Subcutaneous abdominal adipose tissue (tissue), 5 donors: ENCODE data around the gene TSTD2.
"Not testable (repeated sequence)": the region's sequence is repeated elsewhere in the genome, so short reads cannot be mapped to it uniquely, and the experiment has no call there.

Experiments used
- H3K27ac ChIP-seq: one replicate; pipeline ENCODE4 v1.7.0; 2013; ENCODE audit warnings: low read depth, mild to moderate bottlenecking, inconsistent platforms, low read length, moderate library complexity
- H3K27me3 ChIP-seq, 5 donors: one replicate each; pipeline ENCODE4 v1.7.0; 2013; ENCODE audit warnings: low read length in 5 of 5, inconsistent platforms in 1 of 5; ENCODE audit not compliant: control insufficient read depth in 5 of 5, insufficient read depth in 4 of 5
- H3K36me3 ChIP-seq, 5 donors: one replicate each; pipeline ENCODE4 v1.7.0; 2013; ENCODE audit warnings: low read length in 5 of 5; ENCODE audit not compliant: control insufficient read depth in 5 of 5, insufficient read depth in 5 of 5
- H3K4me1 ChIP-seq, 5 donors: one replicate each; pipeline ENCODE4 v1.7.0; 2013; ENCODE audit warnings: low read length in 5 of 5, mild to moderate bottlenecking in 3 of 5, moderate library complexity in 1 of 5; ENCODE audit not compliant: control insufficient read depth in 5 of 5, insufficient read depth in 5 of 5
- H3K4me3 ChIP-seq, 5 donors: one replicate each; pipeline ENCODE4 v1.7.0; 2013; ENCODE audit warnings: low read length in 5 of 5, low read depth in 1 of 5
- H3K9ac ChIP-seq, 5 donors: one replicate each; pipeline ENCODE4 v1.7.0; 2013; ENCODE audit warnings: low read length in 5 of 5, mild to moderate bottlenecking in 4 of 5, moderate library complexity in 3 of 5
- H3K9me3 ChIP-seq, 5 donors: one replicate each; pipeline ENCODE4 v1.7.0; 2013; ENCODE audit warnings: low read length in 5 of 5; ENCODE audit not compliant: control insufficient read depth in 5 of 5
- donor health status: healthy.
- donor health status: healthy.
- donor health status: healthy.
- donor health status: healthy.
- donor health status: healthy.

TSTD2 gene

DNA sequence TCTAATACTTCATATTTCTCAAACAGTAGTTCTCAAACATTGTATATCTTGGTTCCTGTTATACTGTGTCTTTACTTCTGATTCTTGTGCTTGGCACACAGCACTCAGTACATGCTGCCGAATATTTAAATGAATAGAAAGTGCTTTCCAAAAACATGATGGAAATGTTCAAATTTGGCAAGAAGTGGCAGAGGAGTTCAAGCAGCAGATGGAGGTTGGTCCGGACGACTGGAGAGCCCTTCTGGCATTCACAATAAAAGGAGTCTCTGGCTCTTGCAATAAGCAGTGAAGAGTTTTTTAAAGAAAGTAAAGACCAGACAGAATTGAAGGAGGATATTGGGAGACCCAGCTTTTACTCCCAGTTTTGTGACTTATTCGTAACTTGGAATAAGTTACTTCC is 36.3 kb downstream of the TSTD2 start:
- Histone ChIP-seq H3K4me1 (peaks cover 8 to 41% (median 25%) of the 10 kb centered on the region in 5 donors), H3K27ac (no peak overlapping the region), H3K27me3 (no peaks in the 10 kb centered on the region), H3K9ac (no peak overlapping the region), H3K36me3 (peaks cover 5 to 24% (median 19%) of the 10 kb centered on the region in 5 donors), H3K9me3 (no peaks in the 10 kb centered on the region), H3K4me3 (no peak overlapping the region)

DNA sequence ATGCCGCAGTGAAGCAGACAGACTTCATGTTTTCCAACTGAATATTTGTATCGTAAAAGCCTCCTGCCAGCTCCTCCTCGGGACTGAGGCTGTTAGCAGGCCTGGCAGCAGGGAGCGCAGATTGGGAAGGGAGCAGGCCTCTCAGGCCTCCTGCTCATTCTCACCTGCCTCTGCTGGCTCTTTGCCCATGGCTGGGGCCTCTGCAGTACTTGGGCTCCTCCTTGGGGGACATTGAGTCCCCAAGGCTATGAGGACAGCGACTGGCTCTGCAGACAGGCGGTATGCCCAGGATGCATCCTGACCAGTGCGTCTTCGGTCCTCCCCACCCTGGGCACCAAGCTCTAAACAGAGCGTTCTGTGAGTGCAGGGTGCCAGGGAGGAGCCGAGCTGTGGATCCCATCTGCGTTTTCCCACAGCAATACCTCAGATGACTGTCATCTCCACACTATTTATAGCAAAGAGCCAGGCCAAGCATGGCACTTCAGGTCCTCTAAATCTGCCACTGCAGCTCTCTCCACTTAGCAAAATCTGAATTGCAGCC is 38.7 kb downstream of the TSTD2 start:
- Histone ChIP-seq H3K9ac (no peak overlapping the region), H3K36me3 (peaks cover 0 to 5% (median 3%) of the 10 kb centered on the region in 5 donors), H3K4me1 (peaks cover 5 to 23% (median 12%) of the 10 kb centered on the region in 5 donors), H3K27ac (no peak overlapping the region), H3K27me3 (no peaks in the 10 kb centered on the region), H3K4me3 (no peak overlapping the region), H3K9me3 (no peaks in the 10 kb centered on the region)

- Histone ChIP-seq H3K27ac (no peak overlapping the region), H3K36me3 (peaks cover 0 to 5% (median 0%) of the 10 kb centered on the region in 5 donors), H3K9ac (no peak overlapping the region), H3K9me3 (no peaks in the 10 kb centered on the region), H3K4me1 (peaks cover 5 to 22% (median 12%) of the 10 kb centered on the region in 5 donors), H3K27me3 (no peaks in the 10 kb centered on the region), H3K4me3 (no peak overlapping the region)
Observed at GRCh38 chr9:97593960-97594359, 39.2 kb downstream of the TSTD2 start.

- Histone ChIP-seq H3K27me3 (no peaks in the 10 kb centered on the region), H3K4me3 (no peak overlapping the region), H3K9me3 (no peaks in the 10 kb centered on the region), H3K27ac (no peak overlapping the region), H3K4me1 (peaks cover 0 to 6% (median 0%) of the 10 kb centered on the region in 5 donors), H3K36me3 (peaks cover 0 to 5% (median 0%) of the 10 kb centered on the region in 5 donors), H3K9ac (no peak overlapping the region)
Observed at GRCh38 chr9:97592126-97592525, 41.0 kb downstream of the TSTD2 start.

DNA sequence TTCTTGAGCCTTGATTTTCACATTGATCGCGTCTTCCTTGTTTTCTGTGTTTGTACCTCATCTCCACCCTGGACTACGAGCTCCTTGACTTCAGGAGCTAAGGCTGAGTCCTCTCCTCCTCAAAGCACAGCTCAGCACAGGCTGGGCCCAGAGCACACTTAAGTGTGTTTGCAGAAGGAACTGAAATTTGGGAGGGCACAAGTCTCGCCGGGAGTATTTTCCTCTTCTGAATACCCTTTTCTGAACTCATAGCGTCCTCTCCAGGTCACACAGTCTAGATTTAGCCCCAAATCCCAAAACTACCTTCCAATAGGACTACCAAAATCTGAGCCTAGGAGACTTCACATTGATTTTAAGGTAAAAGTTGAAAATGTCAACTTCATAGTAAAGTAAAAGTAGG is 41.6 kb downstream of the TSTD2 start:
- no peaks in the 10 kb centered on the region for H3K27me3 ChIP-seq
- H3K9me3 ChIP-seq, result no peaks in the 10 kb centered on the region
- H3K27ac ChIP-seq, result no peak overlapping the region
- peaks cover 0 to 5% (median 0%) of the 10 kb centered on the region in 5 donors for H3K36me3 ChIP-seq
- no peak overlapping the region for H3K9ac ChIP-seq
- no peaks in the 10 kb centered on the region for H3K4me1 ChIP-seq
- no peak overlapping the region for H3K4me3 ChIP-seq

DNA sequence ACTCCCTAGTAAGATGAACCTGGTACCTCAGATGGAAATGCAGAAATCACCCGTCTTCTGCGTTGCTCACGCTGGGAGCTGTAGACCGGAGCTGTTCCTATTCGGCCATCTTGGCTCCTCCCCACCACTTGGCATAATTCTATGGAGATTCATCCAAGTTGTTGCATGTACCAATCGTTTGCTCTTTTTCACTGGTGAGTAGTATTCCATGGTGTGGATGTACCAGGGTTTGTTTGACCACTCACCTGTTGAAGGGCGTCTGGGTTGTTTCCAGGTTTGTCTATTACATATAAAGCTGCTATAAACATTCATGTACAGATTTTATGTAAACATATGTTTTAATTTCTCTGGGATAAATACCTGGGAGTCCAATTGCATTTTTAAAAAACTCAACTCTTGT is 46.3 kb downstream of the TSTD2 start:
- H3K27me3 ChIP-seq, H3K27ac ChIP-seq, H3K9me3 ChIP-seq, H3K4me1 ChIP-seq, H3K4me3 ChIP-seq, H3K36me3 ChIP-seq, H3K9ac ChIP-seq: not testable (repeated sequence)

DNA sequence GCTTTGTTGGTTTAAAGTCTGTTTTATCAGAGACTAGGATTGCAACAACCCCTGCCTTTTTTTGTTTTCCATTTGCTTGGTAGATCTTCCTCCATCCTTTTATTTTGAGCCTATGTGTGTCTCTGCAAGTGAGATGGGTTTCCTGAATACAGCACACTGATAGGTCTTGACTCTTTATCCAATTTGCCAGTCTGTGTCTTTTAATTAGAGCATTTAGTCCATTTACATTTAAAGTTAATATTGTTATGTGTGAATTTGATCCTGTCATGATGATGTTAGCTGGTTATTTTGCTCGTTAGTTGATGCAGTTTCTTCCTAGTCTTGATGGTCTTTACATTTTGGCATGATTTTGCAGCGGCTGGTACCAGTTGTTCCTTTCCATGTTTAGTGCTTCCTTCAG is 48.4 kb downstream of the TSTD2 start:
- not testable (repeated sequence) for H3K27me3 ChIP-seq, H3K9ac ChIP-seq, H3K27ac ChIP-seq, H3K4me3 ChIP-seq, H3K4me1 ChIP-seq, H3K36me3 ChIP-seq, H3K9me3 ChIP-seq

DNA sequence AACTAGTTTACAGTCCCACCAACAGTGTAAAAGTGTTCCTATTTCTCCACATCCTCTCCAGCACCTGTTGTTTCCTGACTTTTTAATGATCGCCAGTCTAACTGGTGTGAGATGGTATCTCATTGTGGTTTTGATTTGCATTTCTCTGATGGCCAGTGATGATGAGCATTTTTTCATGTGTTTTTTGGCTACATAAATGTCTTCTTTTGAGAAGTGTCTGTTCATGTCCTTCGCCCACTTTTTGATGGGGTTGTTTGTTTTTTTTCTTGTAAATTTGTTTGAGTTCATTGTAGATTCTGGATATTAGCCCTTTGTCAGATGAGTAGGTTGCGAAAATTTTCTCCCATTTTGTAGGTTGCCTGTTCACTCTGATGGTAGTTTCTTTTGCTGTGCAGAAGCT is 51.6 kb downstream of the TSTD2 start:
- H3K4me3 ChIP-seq, H3K36me3 ChIP-seq, H3K9me3 ChIP-seq, H3K9ac ChIP-seq, H3K27me3 ChIP-seq, H3K27ac ChIP-seq: not testable (repeated sequence)
- H3K4me1 ChIP-seq, result peaks cover 3 to 27% (median 23%) of the 10 kb centered on the region in 5 donors

GRCh38 chr9:97579914-97580313 is 53.3 kb downstream of the TSTD2 start:
- peaks cover 3 to 27% (median 23%) of the 10 kb centered on the region in 5 donors for H3K4me1 ChIP-seq

DNA sequence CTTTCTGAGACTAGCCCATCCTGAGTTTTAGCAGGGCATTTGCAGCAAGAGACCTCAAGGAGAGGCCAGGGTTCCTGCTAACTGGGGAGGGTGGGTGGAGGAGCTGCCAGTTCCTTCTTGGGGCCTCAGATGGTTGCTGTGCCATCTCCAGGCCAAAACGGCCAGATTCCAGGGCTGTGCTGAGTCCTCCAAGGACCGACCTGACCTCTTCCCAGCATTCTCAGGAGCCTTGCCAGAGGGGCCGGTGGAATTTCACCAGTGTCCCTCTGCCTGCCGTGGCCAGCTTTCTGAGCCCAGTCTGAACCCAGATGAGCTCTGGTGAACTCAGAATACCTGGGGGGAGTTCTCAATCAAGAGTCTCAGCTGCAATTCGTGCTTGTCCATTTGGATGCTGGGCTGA is 54.3 kb downstream of the TSTD2 start:
- Histone ChIP-seq H3K4me1 (peaks cover 3 to 27% (median 23%) of the 10 kb centered on the region in 5 donors), H3K4me3 (no peak overlapping the region), H3K27ac (no peak overlapping the region), H3K27me3 (no peaks in the 10 kb centered on the region), H3K9ac (no peak overlapping the region), H3K9me3 (no peaks in the 10 kb centered on the region), H3K36me3 (no peaks in the 10 kb centered on the region)

More at GRCh38 chr9:97579914-97580313, 53.3 kb downstream of the TSTD2 start:
- Histone ChIP-seq H3K4me3 (no peak overlapping the region), H3K27me3 (no peaks in the 10 kb centered on the region), H3K9ac (no peak overlapping the region), H3K9me3 (no peaks in the 10 kb centered on the region), H3K27ac (no peak overlapping the region), H3K36me3 (no peaks in the 10 kb centered on the region)

GRCh38 chr9:97577051-97577450 is 56.1 kb downstream of the TSTD2 start:
- Histone ChIP-seq H3K9me3 (no peaks in the 10 kb centered on the region), H3K27ac (no peak overlapping the region), H3K4me1 (peaks cover 3 to 27% (median 23%) of the 10 kb centered on the region in 5 donors), H3K4me3 (no peak overlapping the region), H3K27me3 (no peaks in the 10 kb centered on the region), H3K36me3 (no peaks in the 10 kb centered on the region), H3K9ac (no peak overlapping the region)
